Ovary (tissue), 9 donors: ENCODE data around the gene PTTG1IP. TPM values are rescaled to one million over a fixed set of nuclear protein-coding genes. Genes with fewer than 3 reads are reported as not detected.

ENCODE experiments used
- DNase-seq, 5 donors: peaks; one replicate each; pipeline ENCODE4 v3.0.0-alpha.2; 2019 to 2020
- H3K27ac ChIP-seq, 2 donors: fragments of 200-600 bp; one replicate each; pipeline versions ENCODE4 v1.5.1 to v1.8.0; 2019 to 2022
- H3K27me3 ChIP-seq: fragments of 200-600 bp; one replicate; pipeline ENCODE4 v1.8.0; 2022
- H3K36me3 ChIP-seq: fragments of 200-600 bp; sonication (generic); one replicate; pipeline ENCODE4 v1.5.1; 2019
- H3K4me1 ChIP-seq: one replicate; pipeline ENCODE4 v1.8.1; 2013; ENCODE audit warnings: mild to moderate bottlenecking, moderate library complexity; ENCODE audit not compliant: insufficient read depth
- H3K4me3 ChIP-seq: fragments of 200-600 bp; sonication (generic); one replicate; pipeline ENCODE4 v1.5.1; 2017
- H3K9me3 ChIP-seq, 2 donors: fragments of 200-600 bp in 1 of 2; sonication (generic) in 1 of 2; one replicate each; pipeline versions ENCODE4 v1.5.1 to v1.8.1; 2013 to 2019; ENCODE audit warnings: mild to moderate bottlenecking in 1 of 2, moderate library complexity in 1 of 2
- CTCF ChIP-seq, 3 donors: fragments of 450-650 bp in 2 of 3; fragments of 200-600 bp in 1 of 3; IDR thresholded peaks; one replicate each; pipeline versions ENCODE4 v1.5.1 to v1.8.0; 2016 to 2022; ENCODE audit warnings: antibody characterized with exemption in 3 of 3, mild to moderate bottlenecking in 1 of 3
- EP300 ChIP-seq: sonication (generic); formaldehyde crosslinking; IDR thresholded peaks from one replicate; pipeline ENCODE4 v1.6.1; 2017; ENCODE audit warnings: antibody characterized with exemption
- POLR2A ChIP-seq: fragments of 450-650 bp; IDR thresholded peaks from one replicate; pipeline ENCODE4 v1.6.1; 2017; ENCODE audit warnings: antibody characterized with exemption, mild to moderate bottlenecking, moderate library complexity
- WGBS, 3 donors: extraction: QIAGEN DNeasy Blood & Tissue Kit in 1 of 3; methylation state at CpG; one replicate each; pipeline versions ENCODE4 v1.1.5 to v1.1.7; 2013 to 2017; 5-methylcytosine and 5-hydroxymethylcytosine counted together
- intact Hi-C, 4 donors: fragments of 100-400 bp; cut with DNase I; formaldehyde crosslinking; loops; one replicate each; pipeline versions ENCODE4 v1.11.0 to v1.15.1; 2022 to 2023
- polyA plus RNA-seq, 2 donors: library from polyadenylated mRNA; stranded (reverse); fragments of 200-250 nt in 1 of 2; fragments of 350-450 nt in 1 of 2; fragmentation: Illumina TruSeq in 1 of 2; extraction: RNeasy Lipid Tissue Mini Kit (QIAGEN cat#74804) in 1 of 2; gene quantifications; one replicate each; pipeline ENCODE4 v1.2.3, GENCODE V29; 2013 to 2014
- total RNA-seq, 7 donors: library from RNA; depleted of rRNA in 2 of 7; stranded (reverse); fragments of >200 nt in 2 of 7; fragmentation: NEBNext Ultra II Directional in 3 of 7; extraction: Animal tissue kit (Norgen Biotek cat#: 25700) in 3 of 7; gene quantifications; one replicate each; pipeline versions ENCODE4 v1.1.0 to v1.2.4, GENCODE V29; 2016 to 2023
- donor health status: DM: no; HTN: no; CAD: no; lungs with moderate emphysema.
- donor health status: DM: no; HTN: no; CAD: no.
- donor health status: Bipolar disorder and iron deficiency.
- donor health status: DM: yes; HTN: yes; CAD: no.
- donor health status: DM: no; HTN: no; CAD: no.
- donor health status: DM: yes; HTN: yes; CAD: no.

The PTTG1IP gene
- total and polyA plus RNA-seq, 9 donors, result 133 to 420 (median 144) TPM

GRCh38 chr21:44905728-44906090, 32.2 kb upstream of the PTTG1IP start:
- Histone ChIP-seq H3K4me3 (no peak overlapping the region), H3K4me1 (peaks cover 5% of the 10 kb centered on the region), H3K27me3 (no peaks in the 10 kb centered on the region), H3K27ac (no peak overlapping the region), H3K36me3 (no peaks in the 10 kb centered on the region), H3K9me3 (no peaks in the 10 kb centered on the region)
- no peak for DNase-seq
- WGBS, 3 donors, result 76 to 80% (median 80%) methylated on average over 7 of the region's 7 CpGs
- no peak for TF ChIP-seq EP300
- TF ChIP-seq POLR2A, result no peak
- TF ChIP-seq CTCF (IDR thresholded peaks at IDR 0.05), result no peak
- intact Hi-C loops, result no loop called here

- Histone ChIP-seq H3K27me3 (no peaks in the 10 kb centered on the region), H3K4me1 (peaks cover 3% of the 10 kb centered on the region), H3K36me3 (no peaks in the 10 kb centered on the region), H3K4me3 (no peak overlapping the region), H3K27ac (no peak overlapping the region), H3K9me3 (no peaks in the 10 kb centered on the region)
- 73 to 79% (median 77%) methylated on average over 20 to 22 of the region's 22 CpGs for WGBS, 3 donors
- TF ChIP-seq EP300 (no peak), POLR2A (no peak), CTCF (IDR thresholded peaks at IDR 0.05) (no peak)
- intact Hi-C loops, result no loop called here
- no peak for DNase-seq
These were observed 31.7 kb upstream of the PTTG1IP start for GRCh38 chr21:44905016-44905727.

GRCh38 chr21:44904141-44904923, 30.8 kb upstream of the PTTG1IP start:
- no peaks in the 10 kb centered on the region for H3K27me3 ChIP-seq
- WGBS, 3 donors, result 86 to 88% (median 87%) methylated on average over 14 of the region's 14 CpGs
- H3K27ac ChIP-seq, result no peak overlapping the region
- TF ChIP-seq POLR2A, result no peak
- no peak for TF ChIP-seq EP300
- TF ChIP-seq CTCF (IDR thresholded peaks at IDR 0.05), result no peak
- H3K4me3 ChIP-seq, result no peak overlapping the region
- no peaks in the 10 kb centered on the region for H3K9me3 ChIP-seq
- H3K36me3 ChIP-seq, result no peaks in the 10 kb centered on the region
- DNase-seq, result no peak
- intact Hi-C loops, result no loop called here
- peaks cover 2% of the 10 kb centered on the region for H3K4me1 ChIP-seq

GRCh38 chr21:44903689-44904088, 30.2 kb upstream of the PTTG1IP start:
- intact Hi-C loops, result no loop called here
- H3K27ac ChIP-seq, result no peak overlapping the region
- H3K36me3 ChIP-seq, result no peaks in the 10 kb centered on the region
- 80 to 86% (median 81%) methylated on average over 22 of the region's 22 CpGs for WGBS, 3 donors
- no peak for DNase-seq
- no peaks in the 10 kb centered on the region for H3K9me3 ChIP-seq
- TF ChIP-seq CTCF (IDR thresholded peaks at IDR 0.05) (no peak), EP300 (no peak), POLR2A (no peak)
- no peaks in the 10 kb centered on the region for H3K27me3 ChIP-seq
- peaks cover 2% of the 10 kb centered on the region for H3K4me1 ChIP-seq
- no peak overlapping the region for H3K4me3 ChIP-seq
